ENCODE measurements around the gene PIK3R5. TPM values are rescaled to one million over a fixed set of nuclear protein-coding genes. Genes with fewer than 3 reads are reported as not detected.
A peak's percentile ranks its signal among the peaks of the same experiment; 100 is the strongest.

PIK3R5 gene
- total RNA-seq, result 184 TPM

GRCh38 chr17:8965394-8966168 lies at the start of gene PIK3R5:
TSS of gene PIK3R5 (minus strand) at chr17:8965707. CDS start at chr17:8911494, 54,213 bp downstream.
- peaks cover 67% of the 10 kb centered on the region for H3K4me1 ChIP-seq (ENCODE audit: insufficient read depth, low read length)
- H3K9me3 ChIP-seq (ENCODE audit: low read depth, low read length), result no peaks in the 10 kb centered on the region
- H3K27me3 ChIP-seq (ENCODE audit: insufficient read depth, low read length), result no peaks in the 10 kb centered on the region
- peak within 1 kb of the TSS; percentile 82 for H3K4me3 ChIP-seq (ENCODE audit: low read length)

GRCh38 chr17:9011001-9011400 lies 45.5 kb upstream of the PIK3R5 start:
- Histone ChIP-seq H3K27me3 (ENCODE audit: insufficient read depth, low read length) (peaks cover 42% of the 10 kb centered on the region), H3K4me3 (ENCODE audit: low read length) (no peak overlapping the region), H3K9me3 (ENCODE audit: low read depth, low read length) (no peaks in the 10 kb centered on the region), H3K4me1 (ENCODE audit: insufficient read depth, low read length) (no peaks in the 10 kb centered on the region)

- no peak overlapping the region for H3K4me3 ChIP-seq (ENCODE audit: low read length)
- no peaks in the 10 kb centered on the region for H3K9me3 ChIP-seq (ENCODE audit: low read depth, low read length)
- H3K27me3 ChIP-seq (ENCODE audit: insufficient read depth, low read length), result peaks cover 53% of the 10 kb centered on the region
- H3K4me1 ChIP-seq (ENCODE audit: insufficient read depth, low read length), result no peaks in the 10 kb centered on the region
These were observed 44.2 kb upstream of the PIK3R5 start for GRCh38 chr17:9009737-9010136.

GRCh38 chr17:9009096-9009495 lies 43.6 kb upstream of the PIK3R5 start:
- Histone ChIP-seq H3K27me3 (ENCODE audit: insufficient read depth, low read length) (peaks cover 55% of the 10 kb centered on the region), H3K4me1 (ENCODE audit: insufficient read depth, low read length) (peaks cover 5% of the 10 kb centered on the region), H3K4me3 (ENCODE audit: low read length) (no peak overlapping the region), H3K9me3 (ENCODE audit: low read depth, low read length) (no peaks in the 10 kb centered on the region)

- H3K9me3 ChIP-seq (ENCODE audit: low read depth, low read length), result no peaks in the 10 kb centered on the region
- H3K4me3 ChIP-seq (ENCODE audit: low read length), result no peak overlapping the region
- H3K27me3 ChIP-seq (ENCODE audit: insufficient read depth, low read length), result peaks cover 61% of the 10 kb centered on the region
- H3K4me1 ChIP-seq (ENCODE audit: insufficient read depth, low read length), result peaks cover 22% of the 10 kb centered on the region
These were observed 41.7 kb upstream of the PIK3R5 start for GRCh38 chr17:9007052-9007714.

- Histone ChIP-seq H3K4me3 (ENCODE audit: low read length) (no peak overlapping the region), H3K27me3 (ENCODE audit: insufficient read depth, low read length) (peaks cover 68% of the 10 kb centered on the region), H3K4me1 (ENCODE audit: insufficient read depth, low read length) (peaks cover 29% of the 10 kb centered on the region), H3K9me3 (ENCODE audit: low read depth, low read length) (no peaks in the 10 kb centered on the region)
These were observed 40.8 kb upstream of the PIK3R5 start for GRCh38 chr17:9006175-9006767.

GRCh38 chr17:9004961-9005285 lies 39.4 kb upstream of the PIK3R5 start:
- Histone ChIP-seq H3K4me3 (ENCODE audit: low read length) (no peak overlapping the region), H3K9me3 (ENCODE audit: low read depth, low read length) (no peaks in the 10 kb centered on the region), H3K4me1 (ENCODE audit: insufficient read depth, low read length) (peaks cover 29% of the 10 kb centered on the region), H3K27me3 (ENCODE audit: insufficient read depth, low read length) (peaks cover 77% of the 10 kb centered on the region)

GRCh38 chr17:9004132-9004960 lies 38.8 kb upstream of the PIK3R5 start:
- Histone ChIP-seq H3K9me3 (ENCODE audit: low read depth, low read length) (no peaks in the 10 kb centered on the region), H3K4me1 (ENCODE audit: insufficient read depth, low read length) (peaks cover 29% of the 10 kb centered on the region), H3K4me3 (ENCODE audit: low read length) (no peak overlapping the region), H3K27me3 (ENCODE audit: insufficient read depth, low read length) (peaks cover 79% of the 10 kb centered on the region)

- Histone ChIP-seq H3K4me1 (ENCODE audit: insufficient read depth, low read length) (peaks cover 29% of the 10 kb centered on the region), H3K4me3 (ENCODE audit: low read length) (no peak overlapping the region), H3K9me3 (ENCODE audit: low read depth, low read length) (no peaks in the 10 kb centered on the region), H3K27me3 (ENCODE audit: insufficient read depth, low read length) (peaks cover 76% of the 10 kb centered on the region)
These were observed 38.0 kb upstream of the PIK3R5 start for GRCh38 chr17:9003355-9004131.

GRCh38 chr17:9002606-9003354 lies 37.3 kb upstream of the PIK3R5 start:
- Histone ChIP-seq H3K27me3 (ENCODE audit: insufficient read depth, low read length) (peaks cover 73% of the 10 kb centered on the region), H3K4me3 (ENCODE audit: low read length) (no peak overlapping the region), H3K9me3 (ENCODE audit: low read depth, low read length) (no peaks in the 10 kb centered on the region), H3K4me1 (ENCODE audit: insufficient read depth, low read length) (peaks cover 29% of the 10 kb centered on the region)

GRCh38 chr17:9002227-9002605 lies 36.7 kb upstream of the PIK3R5 start:
- Histone ChIP-seq H3K4me1 (ENCODE audit: insufficient read depth, low read length) (peaks cover 29% of the 10 kb centered on the region), H3K27me3 (ENCODE audit: insufficient read depth, low read length) (peaks cover 69% of the 10 kb centered on the region), H3K4me3 (ENCODE audit: low read length) (no peak overlapping the region), H3K9me3 (ENCODE audit: low read depth, low read length) (no peaks in the 10 kb centered on the region)

- Histone ChIP-seq H3K27me3 (ENCODE audit: insufficient read depth, low read length) (peaks cover 63% of the 10 kb centered on the region), H3K9me3 (ENCODE audit: low read depth, low read length) (no peaks in the 10 kb centered on the region), H3K4me3 (ENCODE audit: low read length) (no peak overlapping the region), H3K4me1 (ENCODE audit: insufficient read depth, low read length) (peaks cover 29% of the 10 kb centered on the region)
These were observed 36.1 kb upstream of the PIK3R5 start for GRCh38 chr17:9001559-9001958.

GRCh38 chr17:8997994-8998628 lies 32.6 kb upstream of the PIK3R5 start:
- H3K9me3 ChIP-seq (ENCODE audit: low read depth, low read length), result no peaks in the 10 kb centered on the region
- peaks cover 16% of the 10 kb centered on the region for H3K4me1 ChIP-seq (ENCODE audit: insufficient read depth, low read length)
- H3K4me3 ChIP-seq (ENCODE audit: low read length), result no peak overlapping the region
- H3K27me3 ChIP-seq (ENCODE audit: insufficient read depth, low read length), result peaks cover 36% of the 10 kb centered on the region

Data from mononuclear cell (primary cell).